ENCODE results near the gene KCNJ5. TPM values are rescaled to one million over a fixed set of nuclear protein-coding genes. Genes with fewer than 3 reads are reported as not detected.

The KCNJ5 gene
- total and polyA plus RNA-seq, 10 of the 15 experiments (the other 5 are each of a cell fraction or from before 2014, with no cell fraction given), result 0.03 TPM; not detected in 8

- no peak for TF ChIP-seq ZNF592 (IDR thresholded peaks at IDR 0.05)
- no peak for TF ChIP-seq BMI1 (IDR thresholded peaks at IDR 0.05; ENCODE audit: borderline replicate concordance)
- no peak for TF ChIP-seq ELK1 (IDR thresholded peaks at IDR 0.05; ENCODE audit: low read depth, low read length)
- no peak for TF ChIP-seq PML (IDR thresholded peaks at IDR 0.05; ENCODE audit: low read length)
Observed at GRCh38 chr11:128925250-128925600, 34.1 kb downstream of the KCNJ5 start (continued).

GRCh38 chr11:128926000-128926399, 34.8 kb downstream of the KCNJ5 start:
- Histone ChIP-seq H3K4me2 (ENCODE audit: control insufficient read depth, insufficient read depth) (no peak overlapping the region), H3K36me3 (ENCODE audit: control insufficient read depth in 2 of 2, insufficient read depth in 2 of 2, low read length in 1 of 2) (no peaks in the 10 kb centered on the region), H3K27ac (ENCODE audit: control insufficient read depth, insufficient read depth) (no peak overlapping the region), H3K4me1 (ENCODE audit: control insufficient read depth, insufficient read depth, low read length) (peaks cover 5% of the 10 kb centered on the region), H2AFZ (ENCODE audit: control insufficient read depth, low read depth, low read length) (no peak overlapping the region), H3K9me3 (replicated peaks; ENCODE audit: control insufficient read depth, insufficient read depth, low read length) (no peaks in the 10 kb centered on the region), H4K20me1 (ENCODE audit: control insufficient read depth, insufficient read depth) (no peaks in the 10 kb centered on the region), H3K4me3 (no peak overlapping the region), H3K9ac (ENCODE audit: control insufficient read depth, insufficient read depth, low read length) (no peak overlapping the region), H3K79me2 (ENCODE audit: control insufficient read depth, insufficient read depth, low read length) (no peaks in the 10 kb centered on the region), H3K27me3 (replicated peaks in 1 of 2; ENCODE audit: control insufficient read depth in 2 of 2, insufficient read depth in 2 of 2, low read length in 1 of 2) (no peaks in the 10 kb centered on the region)
- ChIA-PET RAD21 (ENCODE audit: unreplicated experiment) (interaction anchor here (1.0 kb wide), 1 partner anchor 30 kb away, joined by 3 read pairs; no protein-coding TSS in a partner anchor), POLR2A (interaction anchor here (0.7 kb wide), 1 partner anchor 769 kb away, joined by 5 read pairs; no protein-coding TSS in a partner anchor), SMC1A (ENCODE audit: uncharacterized antibody, unreplicated experiment) (no interaction called here), CTCF (interaction anchor here (1.0 to 2.1 kb wide), 3 partner anchors 14 to 31 kb away, joined by 3 to 6 read pairs (median 4); no protein-coding TSS in a partner anchor)
- WGBS (ENCODE audit: insufficient coverage, insufficient replicate concordance, low lambda C conversion rate, missing lambda C conversion rate), result 20% methylated on average over 3 of the region's 3 CpGs
- ATAC-seq (no peak), FAIRE-seq (no peak), DNase-seq (ENCODE audit: low read depth, low spot score) (no peak)
- intact Hi-C loops (cut with micrococcal nuclease; ENCODE audit: unreplicated experiment), result no loop called here
- TF ChIP-seq EZH2 (IDR thresholded peaks at IDR 0.05; ENCODE audit: borderline replicate concordance, control insufficient read depth, low read depth, low read length) (no peak), POLR2AphosphoS2 (IDR thresholded peaks at IDR 0.05; ENCODE audit: low read depth, low read length) (no peak), E2F8 (IDR thresholded peaks at IDR 0.05; ENCODE audit: low read depth, partially characterized antibody) (no peak), PAX8 (IDR thresholded peaks at IDR 0.05) (no peak), SMARCA5 (IDR thresholded peaks at IDR 0.05) (no peak), YY1 (IDR thresholded peaks at IDR 0.05; ENCODE audit: low read depth, low read length) (no peak), CREB1 (IDR thresholded peaks at IDR 0.05; ENCODE audit: low read depth) (no peak)
- BruUV-seq (replicated peaks), result no TSS peak
- in situ Hi-C loops (cut with MboI), result no loop called here
